ENCODE results near the gene NKX2-3.

NKX2-3 gene

DNA sequence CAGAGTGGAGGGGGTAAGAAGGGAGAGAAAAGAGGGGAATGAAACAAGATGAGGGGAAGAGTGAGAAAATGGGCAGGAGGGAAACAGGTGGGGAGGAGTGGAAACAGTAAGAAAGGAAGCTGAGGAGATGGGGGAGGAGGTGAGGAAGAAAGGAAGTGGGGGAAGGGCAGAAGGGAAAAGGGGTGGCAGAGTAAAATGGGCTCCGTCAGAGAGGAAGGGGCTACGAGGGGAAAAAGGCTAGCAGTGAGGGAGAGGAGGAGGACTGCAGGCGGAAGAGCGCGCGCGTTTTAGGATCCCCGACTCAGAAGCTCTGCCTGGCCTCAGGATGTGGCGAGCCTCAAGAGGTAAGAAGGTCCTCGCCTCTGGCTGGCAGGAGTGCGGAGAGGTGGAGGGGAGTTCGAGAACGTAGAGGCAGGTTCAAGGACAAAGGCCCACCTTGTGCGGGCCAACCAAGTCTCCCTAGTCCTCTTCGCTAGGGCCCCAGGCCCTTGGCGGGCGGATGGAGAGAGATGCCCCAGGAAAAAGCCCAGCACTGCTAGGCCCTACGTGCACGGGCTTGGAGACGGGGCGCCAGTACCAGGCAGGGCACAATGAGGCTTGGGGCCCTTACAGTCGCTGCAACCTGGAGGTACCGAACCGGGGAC lies 5.8 kb upstream of the NKX2-3 start:
- no peak for DNase-seq

- DNase-seq = no peak
Observed at GRCh38 chr10:99527526-99528493, 4.9 kb upstream of the NKX2-3 start.

DNA sequence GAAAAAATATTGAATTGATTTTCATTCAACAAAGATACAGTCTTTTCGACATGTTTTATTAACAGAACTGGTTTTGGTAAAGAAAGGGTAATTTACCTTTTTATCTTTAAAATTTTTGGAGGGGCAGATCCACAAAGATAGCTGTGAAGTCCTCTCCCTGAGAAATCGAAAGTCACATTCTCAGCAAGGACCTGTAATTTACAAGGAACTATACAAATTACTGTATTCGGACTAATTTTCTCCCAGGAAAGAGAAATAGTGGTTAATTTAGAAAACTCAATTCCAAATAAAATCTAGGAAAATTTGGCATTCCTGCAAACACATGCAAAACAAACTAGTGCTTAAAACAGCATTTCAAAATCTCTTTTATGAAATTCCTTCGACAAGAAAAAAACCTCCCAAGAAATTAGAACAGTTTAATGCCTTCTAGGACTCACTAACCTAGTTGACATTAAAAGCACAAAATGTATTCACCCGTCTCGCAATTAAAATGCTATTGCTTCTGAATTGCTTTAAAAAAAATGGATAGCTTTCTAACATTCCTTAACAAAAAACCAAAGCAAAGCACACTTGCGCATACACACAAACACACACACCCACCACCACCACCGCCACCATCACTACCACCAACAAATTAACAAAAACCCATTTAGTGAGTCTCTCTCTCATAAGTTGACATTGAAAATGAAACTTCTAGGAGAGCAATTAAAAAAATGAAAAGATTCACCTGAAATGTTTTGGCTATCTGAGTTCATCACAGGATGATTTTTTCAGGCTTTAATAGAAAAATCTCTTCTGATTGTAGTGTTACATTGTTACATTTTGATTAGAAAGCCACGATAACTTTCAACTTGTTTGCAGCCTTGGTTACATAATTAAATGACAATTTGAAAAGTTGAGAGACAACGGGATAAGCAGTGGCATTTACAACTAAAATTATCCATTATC lies 4.0 kb upstream of the NKX2-3 start:
- DNase-seq = no peak

DNA sequence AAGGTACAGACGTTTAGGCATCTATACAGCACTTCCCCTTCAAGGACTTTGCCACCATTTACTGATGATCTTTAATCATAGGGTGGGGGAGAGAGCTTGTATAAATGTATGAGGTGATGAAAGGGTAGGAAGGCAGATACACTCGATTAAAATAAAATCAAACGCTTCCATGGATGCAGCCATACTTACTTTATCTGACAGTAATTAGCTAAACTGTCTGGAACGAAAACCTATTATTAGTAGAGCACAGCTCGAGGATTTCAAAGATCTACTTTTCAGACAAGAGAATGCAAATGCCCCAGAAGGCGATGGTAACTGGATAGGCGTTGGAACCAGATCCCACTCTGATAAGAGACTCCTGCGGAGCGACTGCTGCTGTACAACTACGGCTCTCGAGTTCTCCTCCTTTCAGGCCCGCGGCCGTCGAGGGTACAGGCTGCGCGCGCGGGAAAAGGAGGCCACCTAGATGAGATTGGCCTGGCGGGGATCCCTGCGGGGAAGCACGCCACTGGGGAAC lies 3.1 kb upstream of the NKX2-3 start:
- no peak for DNase-seq

- DNase-seq = no peak
Observed at GRCh38 chr10:99530108-99531025, 2.4 kb upstream of the NKX2-3 start.

GRCh38 chr10:99531026-99531695 lies 1.6 kb upstream of the NKX2-3 start:
- no peak for DNase-seq

GRCh38 chr10:99531696-99532593 lies 797 bp upstream of the NKX2-3 start:
- no peak for DNase-seq

DNA sequence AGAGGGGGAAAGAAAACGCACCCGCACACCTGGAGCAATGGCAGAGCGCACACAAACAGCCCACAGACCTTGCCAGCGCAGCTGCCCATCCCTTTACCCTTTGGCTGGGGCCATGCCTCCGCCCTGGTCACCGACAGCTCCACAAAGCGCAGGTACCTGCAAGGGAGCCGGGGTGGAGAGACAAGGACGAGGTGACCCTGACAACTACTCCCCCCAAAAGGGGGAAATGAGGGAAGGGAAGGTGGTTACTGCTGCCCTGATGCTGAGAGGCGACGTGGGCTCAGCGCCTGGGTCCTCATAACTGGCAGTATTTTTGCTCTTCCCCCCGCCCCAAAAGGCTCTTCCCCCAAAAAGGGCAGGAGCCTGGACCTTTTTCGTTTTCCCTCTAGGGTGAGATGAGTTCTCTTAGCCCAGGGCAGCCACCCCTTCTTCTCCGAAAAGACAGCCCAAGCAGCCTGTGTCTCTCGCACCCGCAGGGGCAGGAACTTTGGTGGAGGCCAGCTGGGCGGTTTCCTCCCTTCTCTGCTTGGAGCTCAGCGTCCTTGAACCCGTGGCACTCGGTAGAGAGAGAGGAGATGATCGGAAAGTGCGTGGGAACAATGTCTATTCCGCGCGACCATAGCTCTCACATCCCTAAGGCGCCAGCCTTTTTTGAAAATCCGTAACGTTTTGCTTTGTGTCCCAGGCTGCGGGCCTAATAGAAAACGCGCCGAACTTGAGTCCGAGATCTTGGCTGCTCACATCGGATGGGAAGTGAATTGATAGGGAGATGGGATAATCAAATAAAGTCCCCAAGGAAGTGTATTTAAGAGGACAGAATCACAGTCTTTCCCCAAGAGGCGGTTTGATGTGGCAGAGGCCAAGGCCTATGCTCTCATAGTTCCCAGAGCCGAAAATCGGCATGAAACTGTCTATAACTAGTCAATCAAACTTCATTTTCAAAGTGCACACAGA lies 1.0 kb downstream of the NKX2-3 start:
- DNase-seq = no peak

GRCh38 chr10:99534450-99534938 lies 1.8 kb downstream of the NKX2-3 start:
- DNase-seq = no peak

DNA sequence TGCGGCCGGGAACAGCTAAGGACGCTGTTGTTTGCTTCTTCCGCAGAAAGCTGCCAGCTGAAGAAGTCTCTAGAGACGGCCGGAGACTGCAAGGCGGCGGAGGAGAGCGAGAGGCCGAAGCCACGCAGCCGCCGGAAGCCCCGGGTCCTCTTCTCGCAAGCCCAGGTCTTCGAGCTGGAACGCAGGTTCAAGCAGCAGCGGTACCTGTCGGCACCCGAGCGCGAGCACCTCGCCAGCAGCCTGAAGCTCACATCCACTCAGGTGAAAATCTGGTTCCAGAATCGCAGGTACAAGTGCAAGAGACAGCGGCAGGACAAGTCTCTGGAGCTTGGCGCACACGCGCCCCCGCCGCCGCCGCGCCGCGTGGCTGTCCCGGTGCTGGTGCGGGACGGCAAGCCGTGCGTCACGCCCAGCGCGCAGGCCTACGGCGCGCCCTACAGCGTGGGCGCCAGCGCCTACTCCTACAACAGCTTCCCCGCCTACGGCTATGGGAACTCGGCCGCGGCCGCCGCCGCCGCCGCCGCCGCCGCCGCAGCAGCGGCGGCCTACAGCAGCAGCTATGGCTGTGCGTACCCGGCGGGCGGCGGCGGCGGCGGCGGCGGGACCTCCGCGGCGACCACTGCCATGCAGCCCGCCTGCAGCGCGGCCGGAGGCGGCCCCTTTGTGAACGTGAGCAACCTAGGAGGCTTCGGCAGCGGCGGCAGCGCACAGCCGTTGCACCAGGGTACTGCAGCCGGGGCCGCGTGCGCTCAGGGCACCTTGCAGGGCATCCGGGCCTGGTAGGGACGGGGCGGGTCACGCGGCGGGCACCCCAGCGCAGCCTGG lies 2.4 kb downstream of the NKX2-3 start:
- no peak for DNase-seq

DNA sequence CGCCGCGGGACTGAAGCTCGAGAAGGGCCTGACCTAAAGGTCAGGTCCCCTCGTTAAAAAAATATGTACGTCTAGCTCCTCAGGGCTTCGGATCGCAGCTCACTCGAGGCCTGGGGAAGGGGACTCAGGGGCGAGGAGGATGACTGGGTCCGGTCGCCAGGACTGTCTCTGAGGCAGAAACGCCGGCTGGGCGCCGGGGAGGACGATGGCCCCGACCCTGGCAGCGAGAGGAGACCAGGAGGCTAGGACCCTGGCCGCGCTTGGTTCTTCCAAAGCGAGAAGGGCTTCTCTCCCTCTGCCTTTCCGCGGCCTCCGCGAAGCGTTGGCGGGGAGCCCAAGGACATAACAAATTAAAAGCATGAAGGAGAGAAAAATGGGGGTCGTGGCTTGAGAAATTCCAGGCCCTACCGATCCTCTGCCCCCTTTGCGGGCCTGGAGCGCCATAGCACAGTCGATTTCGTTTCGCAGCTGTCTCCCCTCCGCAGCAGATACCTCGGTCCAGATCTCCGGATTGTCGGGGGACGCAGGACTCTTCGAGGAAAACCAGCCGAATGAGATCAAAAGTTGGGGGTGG lies 3.1 kb downstream of the NKX2-3 start:
- DNase-seq = no peak

DNA sequence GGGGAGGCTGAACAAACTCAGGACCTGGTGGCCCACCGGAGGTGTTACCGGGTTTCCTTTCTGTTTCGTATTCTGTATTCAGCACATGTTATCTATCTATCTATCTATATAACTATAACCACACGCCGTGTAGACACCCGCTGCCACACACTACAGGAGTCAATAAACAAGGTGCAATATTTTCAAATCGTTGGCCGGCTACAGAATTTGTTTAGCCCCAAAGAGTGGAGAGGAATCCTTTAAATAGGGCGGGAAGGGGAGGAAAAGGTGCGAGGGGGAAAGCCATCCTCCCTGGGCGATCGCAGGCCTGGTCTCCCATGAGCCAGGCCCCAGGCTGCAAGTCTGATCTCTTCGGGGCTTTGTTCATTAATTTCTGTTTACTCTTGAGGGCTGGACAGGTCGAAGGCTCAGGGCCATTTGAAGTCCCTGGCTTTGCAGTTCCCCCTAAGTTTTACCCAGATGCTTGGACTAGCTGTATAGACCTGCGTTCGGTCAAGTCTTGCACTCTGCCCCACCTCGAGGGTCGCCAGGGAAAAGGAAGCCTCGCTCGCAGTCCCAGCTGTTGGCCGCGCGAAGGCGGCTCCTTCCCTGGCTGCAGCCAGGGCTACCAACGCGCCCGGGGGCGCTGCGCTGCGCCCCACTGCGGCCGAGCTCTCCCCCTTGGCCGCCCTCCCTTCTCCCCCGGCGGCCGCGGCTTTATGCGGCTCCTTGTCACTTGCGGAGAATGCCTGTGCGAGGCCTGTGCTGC lies 3.8 kb downstream of the NKX2-3 start:
- no peak for DNase-seq

GRCh38 chr10:99537086-99537988 lies 4.6 kb downstream of the NKX2-3 start:
- DNase-seq = no peak

GRCh38 chr10:99537989-99538917 lies 5.5 kb downstream of the NKX2-3 start:
- DNase-seq = no peak

Measured in NCI-H524 treated with DMSO at 0.1 percent for 48 hours (cell line).